ENCODE measurements around the gene CYP2U1. TPM values are rescaled to one million over a fixed set of nuclear protein-coding genes. Genes with fewer than 3 reads are reported as not detected.

CYP2U1 gene
- total and polyA plus RNA-seq, 9 of the 15 experiments (the other 6 are each of a cell fraction or from before 2014, with no cell fraction given) = 0.03 to 0.15 (median 0.07) TPM

DNA sequence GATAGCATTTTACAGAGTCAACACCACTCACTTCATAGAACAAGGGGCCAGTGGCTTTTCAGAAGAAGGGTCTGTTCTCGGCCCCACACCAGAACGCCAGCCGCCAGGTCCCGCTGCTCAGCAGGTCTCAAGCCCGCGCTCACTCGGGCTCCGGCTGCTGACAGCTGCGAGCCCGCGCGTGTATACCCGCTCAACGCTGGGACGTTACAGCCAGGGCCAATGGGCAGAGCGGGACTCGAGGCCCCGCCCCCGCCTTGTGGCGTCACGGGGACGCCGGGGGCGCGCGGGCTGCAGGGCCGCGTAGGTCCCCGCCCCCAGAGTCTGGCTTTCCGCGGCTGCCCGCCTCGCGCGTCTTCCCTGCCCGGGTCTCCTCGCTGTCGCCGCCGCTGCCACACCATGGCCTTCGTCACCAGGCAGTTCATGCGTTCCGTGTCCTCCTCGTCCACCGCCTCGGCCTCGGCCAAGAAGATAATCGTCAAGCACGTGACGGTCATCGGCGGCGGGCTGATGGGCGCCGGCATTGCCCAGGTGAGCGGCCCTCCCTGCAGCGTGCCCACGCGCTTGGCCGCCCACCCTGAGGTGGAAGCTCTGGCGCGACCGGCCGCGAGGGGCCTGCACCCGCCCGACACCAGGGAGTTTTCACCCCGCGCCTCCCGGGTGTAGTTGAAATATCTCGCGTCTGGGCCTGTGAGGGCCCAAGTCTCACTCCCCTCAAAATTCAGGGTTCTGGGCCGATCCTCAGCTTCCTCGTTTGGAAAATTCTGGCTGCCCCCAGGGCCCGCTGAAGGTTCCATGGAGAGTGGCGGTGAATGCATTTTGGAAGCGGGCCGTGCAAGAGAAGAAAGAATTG, 58.4 kb downstream of the CYP2U1 start, which contains the start of gene HADH (continued):
- no peak for TF ChIP-seq NFIC (IDR thresholded peaks at IDR 0.05)
- TF ChIP-seq RFX1 (IDR thresholded peaks at IDR 0.05) = no peak
- TF ChIP-seq, protein P1, sequence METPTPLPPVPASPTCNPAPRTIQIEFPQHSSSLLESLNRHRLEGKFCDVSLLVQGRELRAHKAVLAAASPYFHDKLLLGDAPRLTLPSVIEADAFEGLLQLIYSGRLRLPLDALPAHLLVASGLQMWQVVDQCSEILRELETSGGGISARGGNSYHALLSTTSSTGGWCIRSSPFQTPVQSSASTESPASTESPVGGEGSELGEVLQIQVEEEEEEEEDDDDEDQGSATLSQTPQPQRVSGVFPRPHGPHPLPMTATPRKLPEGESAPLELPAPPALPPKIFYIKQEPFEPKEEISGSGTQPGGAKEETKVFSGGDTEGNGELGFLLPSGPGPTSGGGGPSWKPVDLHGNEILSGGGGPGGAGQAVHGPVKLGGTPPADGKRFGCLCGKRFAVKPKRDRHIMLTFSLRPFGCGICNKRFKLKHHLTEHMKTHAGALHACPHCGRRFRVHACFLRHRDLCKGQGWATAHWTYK (CRISPR knock-in tag; IDR thresholded peaks at IDR 0.05) = 0 out of 2 replicates have a peak, but pooled peaks have one; percentile 36
- TF ChIP-seq, protein P2, sequence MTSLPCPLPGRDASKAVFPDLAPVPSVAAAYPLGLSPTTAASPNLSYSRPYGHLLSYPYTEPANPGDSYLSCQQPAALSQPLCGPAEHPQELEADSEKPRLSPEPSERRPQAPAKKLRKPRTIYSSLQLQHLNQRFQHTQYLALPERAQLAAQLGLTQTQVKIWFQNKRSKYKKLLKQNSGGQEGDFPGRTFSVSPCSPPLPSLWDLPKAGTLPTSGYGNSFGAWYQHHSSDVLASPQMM (CRISPR knock-in tag; IDR thresholded peaks at IDR 0.05) = no peak
- no peak for TF ChIP-seq CSDE1 (IDR thresholded peaks at IDR 0.05)
- no peak for TF ChIP-seq HDAC3 (IDR thresholded peaks at IDR 0.05; ENCODE audit: borderline replicate concordance, partially characterized antibody)
- TF ChIP-seq CBX8 (IDR thresholded peaks at IDR 0.05; ENCODE audit: borderline replicate concordance, extremely low read depth, low read depth, low read length, poor library complexity, severe bottlenecking) = no peak
- TF ChIP-seq, protein P3, sequence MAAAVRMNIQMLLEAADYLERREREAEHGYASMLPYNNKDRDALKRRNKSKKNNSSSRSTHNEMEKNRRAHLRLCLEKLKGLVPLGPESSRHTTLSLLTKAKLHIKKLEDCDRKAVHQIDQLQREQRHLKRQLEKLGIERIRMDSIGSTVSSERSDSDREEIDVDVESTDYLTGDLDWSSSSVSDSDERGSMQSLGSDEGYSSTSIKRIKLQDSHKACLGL (CRISPR knock-in tag; IDR thresholded peaks at IDR 0.05; ENCODE audit: borderline replicate concordance, poor library complexity, severe bottlenecking) = no peak
- TF ChIP-seq KDM2B (CRISPR knock-in tag; IDR thresholded peaks at IDR 0.05) = no peak
- TF ChIP-seq, protein P4, sequence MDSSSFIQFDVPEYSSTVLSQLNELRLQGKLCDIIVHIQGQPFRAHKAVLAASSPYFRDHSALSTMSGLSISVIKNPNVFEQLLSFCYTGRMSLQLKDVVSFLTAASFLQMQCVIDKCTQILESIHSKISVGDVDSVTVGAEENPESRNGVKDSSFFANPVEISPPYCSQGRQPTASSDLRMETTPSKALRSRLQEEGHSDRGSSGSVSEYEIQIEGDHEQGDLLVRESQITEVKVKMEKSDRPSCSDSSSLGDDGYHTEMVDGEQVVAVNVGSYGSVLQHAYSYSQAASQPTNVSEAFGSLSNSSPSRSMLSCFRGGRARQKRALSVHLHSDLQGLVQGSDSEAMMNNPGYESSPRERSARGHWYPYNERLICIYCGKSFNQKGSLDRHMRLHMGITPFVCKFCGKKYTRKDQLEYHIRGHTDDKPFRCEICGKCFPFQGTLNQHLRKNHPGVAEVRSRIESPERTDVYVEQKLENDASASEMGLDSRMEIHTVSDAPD (CRISPR knock-in tag; IDR thresholded peaks at IDR 0.05) = no peak
- no peak for TF ChIP-seq KLF1 (tag; IDR thresholded peaks at IDR 0.05)
- TF ChIP-seq, protein P5, sequence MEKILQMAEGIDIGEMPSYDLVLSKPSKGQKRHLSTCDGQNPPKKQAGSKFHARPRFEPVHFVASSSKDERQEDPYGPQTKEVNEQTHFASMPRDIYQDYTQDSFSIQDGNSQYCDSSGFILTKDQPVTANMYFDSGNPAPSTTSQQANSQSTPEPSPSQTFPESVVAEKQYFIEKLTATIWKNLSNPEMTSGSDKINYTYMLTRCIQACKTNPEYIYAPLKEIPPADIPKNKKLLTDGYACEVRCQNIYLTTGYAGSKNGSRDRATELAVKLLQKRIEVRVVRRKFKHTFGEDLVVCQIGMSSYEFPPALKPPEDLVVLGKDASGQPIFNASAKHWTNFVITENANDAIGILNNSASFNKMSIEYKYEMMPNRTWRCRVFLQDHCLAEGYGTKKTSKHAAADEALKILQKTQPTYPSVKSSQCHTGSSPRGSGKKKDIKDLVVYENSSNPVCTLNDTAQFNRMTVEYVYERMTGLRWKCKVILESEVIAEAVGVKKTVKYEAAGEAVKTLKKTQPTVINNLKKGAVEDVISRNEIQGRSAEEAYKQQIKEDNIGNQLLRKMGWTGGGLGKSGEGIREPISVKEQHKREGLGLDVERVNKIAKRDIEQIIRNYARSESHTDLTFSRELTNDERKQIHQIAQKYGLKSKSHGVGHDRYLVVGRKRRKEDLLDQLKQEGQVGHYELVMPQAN (IDR thresholded peaks at IDR 0.05; ENCODE audit: borderline replicate concordance) = peak; percentile 6; the same call in 1 of the 2 replicates
- TF ChIP-seq BDP1 (IDR thresholded peaks at IDR 0.05; ENCODE audit: insufficient read depth, insufficient read length) = no peak
- no peak for TF ChIP-seq PPARD (CRISPR knock-in tag; IDR thresholded peaks at IDR 0.05)
- peak; percentile 97 for TF ChIP-seq ZFX (CRISPR knock-in tag; IDR thresholded peaks at IDR 0.05)
- TF ChIP-seq, protein P6, sequence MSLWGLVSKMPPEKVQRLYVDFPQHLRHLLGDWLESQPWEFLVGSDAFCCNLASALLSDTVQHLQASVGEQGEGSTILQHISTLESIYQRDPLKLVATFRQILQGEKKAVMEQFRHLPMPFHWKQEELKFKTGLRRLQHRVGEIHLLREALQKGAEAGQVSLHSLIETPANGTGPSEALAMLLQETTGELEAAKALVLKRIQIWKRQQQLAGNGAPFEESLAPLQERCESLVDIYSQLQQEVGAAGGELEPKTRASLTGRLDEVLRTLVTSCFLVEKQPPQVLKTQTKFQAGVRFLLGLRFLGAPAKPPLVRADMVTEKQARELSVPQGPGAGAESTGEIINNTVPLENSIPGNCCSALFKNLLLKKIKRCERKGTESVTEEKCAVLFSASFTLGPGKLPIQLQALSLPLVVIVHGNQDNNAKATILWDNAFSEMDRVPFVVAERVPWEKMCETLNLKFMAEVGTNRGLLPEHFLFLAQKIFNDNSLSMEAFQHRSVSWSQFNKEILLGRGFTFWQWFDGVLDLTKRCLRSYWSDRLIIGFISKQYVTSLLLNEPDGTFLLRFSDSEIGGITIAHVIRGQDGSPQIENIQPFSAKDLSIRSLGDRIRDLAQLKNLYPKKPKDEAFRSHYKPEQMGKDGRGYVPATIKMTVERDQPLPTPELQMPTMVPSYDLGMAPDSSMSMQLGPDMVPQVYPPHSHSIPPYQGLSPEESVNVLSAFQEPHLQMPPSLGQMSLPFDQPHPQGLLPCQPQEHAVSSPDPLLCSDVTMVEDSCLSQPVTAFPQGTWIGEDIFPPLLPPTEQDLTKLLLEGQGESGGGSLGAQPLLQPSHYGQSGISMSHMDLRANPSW (CRISPR knock-in tag; IDR thresholded peaks at IDR 0.05) = no peak
- TF ChIP-seq, protein P7, sequence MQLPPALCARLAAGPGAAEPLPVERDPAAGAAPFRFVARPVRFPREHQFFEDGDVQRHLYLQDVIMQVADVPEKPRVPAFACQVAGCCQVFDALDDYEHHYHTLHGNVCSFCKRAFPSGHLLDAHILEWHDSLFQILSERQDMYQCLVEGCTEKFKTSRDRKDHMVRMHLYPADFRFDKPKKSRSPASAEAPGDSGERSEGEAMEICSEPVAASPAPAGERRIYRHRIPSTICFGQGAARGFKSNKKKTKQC (CRISPR knock-in tag; IDR thresholded peaks at IDR 0.05) = peak; percentile 54
